HepG2 (cell line): Measurements from ENCODE around the gene CRYGS. TPM values are rescaled to one million over a fixed set of nuclear protein-coding genes. Genes with fewer than 3 reads are reported as not detected.
A peak's percentile ranks its signal among the peaks of the same experiment; 100 is the strongest.

ENCODE experiments used
- CEBPG ChIP-seq: IDR thresholded peaks from 2 replicates; pipeline ENCODE4 v1.6.1; 2016
- KDM5B ChIP-seq: sonication (generic); formaldehyde crosslinking; IDR thresholded peaks from 2 replicates; pipeline ENCODE4 v1.4.0; 2020; ENCODE audit warnings: missing genetic modification reagents, mild to moderate bottlenecking, borderline replicate concordance
- PLRG1 ChIP-seq: fragments of 450-650 bp; conservative IDR thresholded peaks from 2 replicates; pipeline ENCODE4 v1.6.1; 2016
- RNF2 ChIP-seq: fragments of 450-650 bp; conservative IDR thresholded peaks from 2 replicates; pipeline ENCODE4 v1.6.1; 2016; ENCODE audit warnings: low read depth
- SALL2 ChIP-seq: sonication (generic); formaldehyde crosslinking; IDR thresholded peaks from 2 replicates; pipeline ENCODE4 v1.8.1; 2023; ENCODE audit warnings: mild to moderate bottlenecking, missing genetic modification reagents, inconsistent platforms
- SIX4 ChIP-seq: sonication (generic); formaldehyde crosslinking; IDR thresholded peaks from 2 replicates; pipeline ENCODE4 v1.4.0; 2020; ENCODE audit warnings: missing genetic modification reagents
- TP53 ChIP-seq: sonication (generic); formaldehyde crosslinking; conservative IDR thresholded peaks from 2 replicates; pipeline ENCODE4 v1.4.0; 2020; ENCODE audit warnings: missing genetic modification reagents
- YY1 ChIP-seq: IDR thresholded peaks from 2 replicates; pipeline ENCODE4 v1.6.1; 2011; ENCODE audit warnings: low read length, low read depth, moderate library complexity, mild to moderate bottlenecking; ENCODE audit not compliant: insufficient read depth, insufficient replicate concordance
- ZFAT ChIP-seq: sonication (generic); formaldehyde crosslinking; conservative IDR thresholded peaks from 2 replicates; pipeline ENCODE4 v1.8.1; 2023; ENCODE audit warnings: missing genetic modification reagents, inconsistent platforms
- ZNF143 ChIP-seq: sonication (generic); formaldehyde crosslinking; IDR thresholded peaks from 2 replicates; pipeline ENCODE4 v1.4.0; 2020; ENCODE audit warnings: missing genetic modification reagents
- ZNF17 ChIP-seq: sonication (generic); formaldehyde crosslinking; IDR thresholded peaks from 2 replicates; pipeline ENCODE4 v1.5.0; 2020; ENCODE audit warnings: mild to moderate bottlenecking, missing genetic modification reagents
- ZNF331 ChIP-seq: sonication (generic); formaldehyde crosslinking; IDR thresholded peaks from 2 replicates; pipeline ENCODE4 v1.4.0; 2020; ENCODE audit warnings: missing genetic modification reagents
- ZNF546 ChIP-seq: sonication (generic); formaldehyde crosslinking; conservative IDR thresholded peaks from 2 replicates; pipeline ENCODE4 v1.8.1; 2023; ENCODE audit warnings: mild to moderate bottlenecking, missing genetic modification reagents
- ZNF552 ChIP-seq: sonication (generic); formaldehyde crosslinking; IDR thresholded peaks from 2 replicates; pipeline ENCODE4 v1.9.0; 2022; ENCODE audit warnings: missing genetic modification reagents, mild to moderate bottlenecking, borderline replicate concordance
- ZNF792 ChIP-seq: IDR thresholded peaks from 2 replicates; pipeline ENCODE4 v1.6.1; 2016
- ZNF879 ChIP-seq: sonication (generic); formaldehyde crosslinking; IDR thresholded peaks from 2 replicates; pipeline ENCODE4 v1.8.1; 2023; ENCODE audit warnings: missing genetic modification reagents
- polyA plus RNA-seq, 8 experiments: library from polyadenylated mRNA; depleted of rRNA in 3 of 8; stranded (reverse) in 7 of 8; unstranded in 1 of 8; fragments of >200 nt; fragmentation: Illumina TruSeq in 4 of 8; extraction: Trizol in 4 of 8; gene quantifications; 2 replicates each; pipeline versions ENCODE4 v1.2.1 to v1.2.3, GENCODE V29; 2011 to 2016; ENCODE audit warnings: low read depth in 4 of 8, missing spikeins in 1 of 8, mixed read lengths in 1 of 8; ENCODE audit not compliant: insufficient read depth in 1 of 8
- total RNA-seq, 5 experiments: library from RNA; depleted of rRNA; stranded (reverse); fragments of >200 nt; fragmentation: Illumina TruSeq; extraction: Trizol; gene quantifications; 2 replicates each; pipeline ENCODE4 v1.2.3, GENCODE V29; 2016; ENCODE audit warnings: low read depth in 1 of 5
- TF ChIP-seq, protein P1 (sequence below): sonication (generic); formaldehyde crosslinking; IDR thresholded peaks from 2 replicates; pipeline ENCODE4 v1.5.0; 2020; ENCODE audit warnings: mild to moderate bottlenecking, missing genetic modification reagents
- TF ChIP-seq, protein P2 (sequence below): sonication (generic); formaldehyde crosslinking; IDR thresholded peaks from 2 replicates; pipeline ENCODE4 v1.8.0; 2023; ENCODE audit warnings: mild to moderate bottlenecking, missing genetic modification reagents
- TF ChIP-seq, protein P3 (sequence below): sonication (generic); formaldehyde crosslinking; IDR thresholded peaks from 2 replicates; pipeline ENCODE4 v1.4.0; 2020; ENCODE audit warnings: missing genetic modification reagents
- TF ChIP-seq, protein P4 (sequence below): sonication (generic); formaldehyde crosslinking; IDR thresholded peaks from 2 replicates; pipeline ENCODE4 v1.4.0; 2020; ENCODE audit warnings: low read depth, mild to moderate bottlenecking, missing genetic modification reagents

The CRYGS gene
- total and polyA plus RNA-seq, 2 of the 13 experiments (the other 11 are each of a cell fraction or from before 2014, with no cell fraction given) = 2.1 to 6.7 TPM

DNA sequence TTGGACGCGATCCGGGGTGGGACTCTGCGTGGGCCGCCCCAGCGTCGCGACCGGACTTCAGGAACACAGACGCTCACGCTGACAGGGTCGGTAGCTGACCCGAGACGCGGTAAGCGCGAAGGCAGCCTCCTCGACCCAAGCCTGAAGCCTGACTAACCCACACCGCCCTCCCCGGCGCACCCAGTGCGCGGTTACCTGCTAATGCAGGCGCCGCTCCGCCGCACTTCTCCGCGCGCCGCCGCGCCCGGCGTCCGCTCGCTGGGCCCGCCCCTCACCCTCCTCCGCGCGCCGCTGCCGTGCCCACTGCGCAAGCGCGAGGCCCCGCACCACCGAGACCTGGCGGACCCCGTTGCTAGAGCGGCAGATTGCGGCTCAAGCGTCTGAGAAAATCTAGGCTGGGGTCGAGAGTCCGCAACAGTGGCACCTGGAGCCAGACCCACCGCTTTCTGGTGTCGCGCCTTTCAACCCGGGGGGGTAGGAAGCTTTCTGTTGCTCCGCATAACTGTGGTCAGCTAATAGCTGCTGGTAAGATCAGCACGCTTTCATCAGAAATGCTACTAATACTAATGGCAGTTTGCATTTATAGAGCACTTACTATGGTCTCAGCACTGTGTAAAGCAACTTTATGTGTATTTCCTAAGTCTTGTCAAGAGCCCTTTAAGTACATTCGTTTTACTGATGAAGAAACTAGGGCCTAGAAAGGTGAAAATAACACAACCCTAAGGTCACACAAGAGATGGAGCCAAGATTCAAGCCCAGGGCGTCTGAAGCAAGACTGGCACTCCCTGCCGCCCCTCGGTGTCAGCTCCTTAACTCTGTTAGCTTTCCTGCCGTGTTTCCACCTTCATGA lies 23.1 kb upstream of the CRYGS start, which contains the start of gene TBCCD1 (continued):
- TF ChIP-seq ZNF552 (CRISPR knock-in tag) (0 out of 2 replicates have a peak, but pooled peaks have one; percentile 42), KDM5B (peak; percentile 74; the same call in 1 of the 2 replicates), ZNF879 (CRISPR knock-in tag) (peak; percentile 53; the same call in 1 of the 2 replicates), ZNF546 (0 out of 2 replicates have a peak, but pooled peaks have one; percentile 46), SALL2 (CRISPR knock-in tag) (peak; percentile 88), RNF2 (peak; percentile 59; the same call in 1 of the 2 replicates), ZNF143 (no peak), SIX4 (CRISPR knock-in tag) (peak; percentile 44; the same call in 1 of the 2 replicates), YY1 (peak; percentile 69), CEBPG (CRISPR knock-in tag) (peak; percentile 56), ZNF792 (CRISPR knock-in tag) (peak; percentile 57; the same call in 1 of the 2 replicates), TP53 (CRISPR knock-in tag) (no peak), ZNF331 (0 out of 2 replicates have a peak, but pooled peaks have one; percentile 65), ZNF17 (CRISPR knock-in tag) (no peak), PLRG1 (no peak), ZFAT (no peak)
- TF ChIP-seq, protein P1, sequence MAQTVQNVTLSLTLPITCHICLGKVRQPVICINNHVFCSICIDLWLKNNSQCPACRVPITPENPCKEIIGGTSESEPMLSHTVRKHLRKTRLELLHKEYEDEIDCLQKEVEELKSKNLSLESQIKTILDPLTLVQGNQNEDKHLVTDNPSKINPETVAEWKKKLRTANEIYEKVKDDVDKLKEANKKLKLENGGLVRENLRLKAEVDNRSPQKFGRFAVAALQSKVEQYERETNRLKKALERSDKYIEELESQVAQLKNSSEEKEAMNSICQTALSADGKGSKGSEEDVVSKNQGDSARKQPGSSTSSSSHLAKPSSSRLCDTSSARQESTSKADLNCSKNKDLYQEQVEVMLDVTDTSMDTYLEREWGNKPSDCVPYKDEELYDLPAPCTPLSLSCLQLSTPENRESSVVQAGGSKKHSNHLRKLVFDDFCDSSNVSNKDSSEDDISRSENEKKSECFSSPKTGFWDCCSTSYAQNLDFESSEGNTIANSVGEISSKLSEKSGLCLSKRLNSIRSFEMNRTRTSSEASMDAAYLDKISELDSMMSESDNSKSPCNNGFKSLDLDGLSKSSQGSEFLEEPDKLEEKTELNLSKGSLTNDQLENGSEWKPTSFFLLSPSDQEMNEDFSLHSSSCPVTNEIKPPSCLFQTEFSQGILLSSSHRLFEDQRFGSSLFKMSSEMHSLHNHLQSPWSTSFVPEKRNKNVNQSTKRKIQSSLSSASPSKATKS (CRISPR knock-in tag) = no peak
- TF ChIP-seq, protein P2, sequence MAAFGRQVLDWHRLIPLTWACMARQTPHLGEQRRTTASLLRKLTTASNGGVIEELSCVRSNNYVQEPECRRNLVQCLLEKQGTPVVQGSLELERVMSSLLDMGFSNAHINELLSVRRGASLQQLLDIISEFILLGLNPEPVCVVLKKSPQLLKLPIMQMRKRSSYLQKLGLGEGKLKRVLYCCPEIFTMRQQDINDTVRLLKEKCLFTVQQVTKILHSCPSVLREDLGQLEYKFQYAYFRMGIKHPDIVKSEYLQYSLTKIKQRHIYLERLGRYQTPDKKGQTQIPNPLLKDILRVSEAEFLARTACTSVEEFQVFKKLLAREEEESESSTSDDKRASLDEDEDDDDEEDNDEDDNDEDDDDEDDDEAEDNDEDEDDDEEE (CRISPR knock-in tag) = peak; percentile 72; the same call in 1 of the 2 replicates
- TF ChIP-seq, protein P3, sequence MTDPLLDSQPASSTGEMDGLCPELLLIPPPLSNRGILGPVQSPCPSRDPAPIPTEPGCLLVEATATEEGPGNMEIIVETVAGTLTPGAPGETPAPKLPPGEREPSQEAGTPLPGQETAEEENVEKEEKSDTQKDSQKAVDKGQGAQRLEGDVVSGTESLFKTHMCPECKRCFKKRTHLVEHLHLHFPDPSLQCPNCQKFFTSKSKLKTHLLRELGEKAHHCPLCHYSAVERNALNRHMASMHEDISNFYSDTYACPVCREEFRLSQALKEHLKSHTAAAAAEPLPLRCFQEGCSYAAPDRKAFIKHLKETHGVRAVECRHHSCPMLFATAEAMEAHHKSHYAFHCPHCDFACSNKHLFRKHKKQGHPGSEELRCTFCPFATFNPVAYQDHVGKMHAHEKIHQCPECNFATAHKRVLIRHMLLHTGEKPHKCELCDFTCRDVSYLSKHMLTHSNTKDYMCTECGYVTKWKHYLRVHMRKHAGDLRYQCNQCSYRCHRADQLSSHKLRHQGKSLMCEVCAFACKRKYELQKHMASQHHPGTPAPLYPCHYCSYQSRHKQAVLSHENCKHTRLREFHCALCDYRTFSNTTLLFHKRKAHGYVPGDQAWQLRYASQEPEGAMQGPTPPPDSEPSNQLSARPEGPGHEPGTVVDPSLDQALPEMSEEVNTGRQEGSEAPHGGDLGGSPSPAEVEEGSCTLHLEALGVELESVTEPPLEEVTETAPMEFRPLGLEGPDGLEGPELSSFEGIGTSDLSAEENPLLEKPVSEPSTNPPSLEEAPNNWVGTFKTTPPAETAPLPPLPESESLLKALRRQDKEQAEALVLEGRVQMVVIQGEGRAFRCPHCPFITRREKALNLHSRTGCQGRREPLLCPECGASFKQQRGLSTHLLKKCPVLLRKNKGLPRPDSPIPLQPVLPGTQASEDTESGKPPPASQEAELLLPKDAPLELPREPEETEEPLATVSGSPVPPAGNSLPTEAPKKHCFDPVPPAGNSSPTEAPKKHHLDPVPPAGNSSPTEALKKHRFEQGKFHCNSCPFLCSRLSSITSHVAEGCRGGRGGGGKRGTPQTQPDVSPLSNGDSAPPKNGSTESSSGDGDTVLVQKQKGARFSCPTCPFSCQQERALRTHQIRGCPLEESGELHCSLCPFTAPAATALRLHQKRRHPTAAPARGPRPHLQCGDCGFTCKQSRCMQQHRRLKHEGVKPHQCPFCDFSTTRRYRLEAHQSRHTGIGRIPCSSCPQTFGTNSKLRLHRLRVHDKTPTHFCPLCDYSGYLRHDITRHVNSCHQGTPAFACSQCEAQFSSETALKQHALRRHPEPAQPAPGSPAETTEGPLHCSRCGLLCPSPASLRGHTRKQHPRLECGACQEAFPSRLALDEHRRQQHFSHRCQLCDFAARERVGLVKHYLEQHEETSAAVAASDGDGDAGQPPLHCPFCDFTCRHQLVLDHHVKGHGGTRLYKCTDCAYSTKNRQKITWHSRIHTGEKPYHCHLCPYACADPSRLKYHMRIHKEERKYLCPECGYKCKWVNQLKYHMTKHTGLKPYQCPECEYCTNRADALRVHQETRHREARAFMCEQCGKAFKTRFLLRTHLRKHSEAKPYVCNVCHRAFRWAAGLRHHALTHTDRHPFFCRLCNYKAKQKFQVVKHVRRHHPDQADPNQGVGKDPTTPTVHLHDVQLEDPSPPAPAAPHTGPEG (CRISPR knock-in tag) = peak; percentile 83
- TF ChIP-seq, protein P4, sequence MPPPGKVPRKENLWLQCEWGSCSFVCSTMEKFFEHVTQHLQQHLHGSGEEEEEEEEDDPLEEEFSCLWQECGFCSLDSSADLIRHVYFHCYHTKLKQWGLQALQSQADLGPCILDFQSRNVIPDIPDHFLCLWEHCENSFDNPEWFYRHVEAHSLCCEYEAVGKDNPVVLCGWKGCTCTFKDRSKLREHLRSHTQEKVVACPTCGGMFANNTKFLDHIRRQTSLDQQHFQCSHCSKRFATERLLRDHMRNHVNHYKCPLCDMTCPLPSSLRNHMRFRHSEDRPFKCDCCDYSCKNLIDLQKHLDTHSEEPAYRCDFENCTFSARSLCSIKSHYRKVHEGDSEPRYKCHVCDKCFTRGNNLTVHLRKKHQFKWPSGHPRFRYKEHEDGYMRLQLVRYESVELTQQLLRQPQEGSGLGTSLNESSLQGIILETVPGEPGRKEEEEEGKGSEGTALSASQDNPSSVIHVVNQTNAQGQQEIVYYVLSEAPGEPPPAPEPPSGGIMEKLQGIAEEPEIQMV = peak; percentile 96
